Osteoblast (primary cell): ENCODE data around the gene ATN1. TPM values are rescaled to one million over a fixed set of nuclear protein-coding genes. Genes with fewer than 3 reads are reported as not detected.

Experiments used
- DNase-seq: peaks from one replicate; pipeline ENCODE4 v3.0.0; 2011; ENCODE audit warnings: low spot score, mixed read lengths; ENCODE audit not compliant: insufficient read length; ENCODE audit errors: missing footprints
- H2AFZ ChIP-seq: 2 replicates; pipeline ENCODE4 v1.6.0; 2011; ENCODE audit warnings: mild to moderate bottlenecking, low read length
- H3K27ac ChIP-seq: 2 replicates; pipeline ENCODE4 v1.5.1; 2011; ENCODE audit warnings: mild to moderate bottlenecking, low read depth, low read length, moderate library complexity
- H3K27me3 ChIP-seq: 2 replicates; pipeline ENCODE4 v1.6.0; 2012; ENCODE audit warnings: mild to moderate bottlenecking, control low read depth, inconsistent platforms, low read length, moderate library complexity; ENCODE audit not compliant: insufficient read depth
- H3K36me3 ChIP-seq: 2 replicates; pipeline ENCODE4 v1.5.1; 2011; ENCODE audit warnings: mild to moderate bottlenecking, low read length, control low read depth, moderate library complexity; ENCODE audit not compliant: insufficient read depth
- H3K4me1 ChIP-seq: 2 replicates; pipeline ENCODE4 v1.5.1; 2011; ENCODE audit warnings: mild to moderate bottlenecking, low read length, control low read depth, moderate library complexity; ENCODE audit not compliant: insufficient read depth
- H3K4me2 ChIP-seq: 2 replicates; pipeline ENCODE4 v1.6.0; 2011; ENCODE audit warnings: mild to moderate bottlenecking, low read length; ENCODE audit not compliant: insufficient read depth
- H3K4me3 ChIP-seq: fragments of 200-600 bp; sonication (generic); 3 replicates; pipeline ENCODE4 v1.5.1; 2012; ENCODE audit warnings: mild to moderate bottlenecking, low read length, inconsistent platforms; ENCODE audit not compliant: insufficient read depth
- H3K79me2 ChIP-seq: 2 replicates; pipeline ENCODE4 v1.6.0; 2012; ENCODE audit warnings: mild to moderate bottlenecking, low read length, control low read depth, inconsistent platforms; ENCODE audit not compliant: insufficient read depth
- H3K9me3 ChIP-seq: 2 replicates; pipeline ENCODE4 v1.5.1; 2011; ENCODE audit warnings: low read depth, low read length, control low read depth
- H4K20me1 ChIP-seq: 2 replicates; pipeline ENCODE4 v1.6.0; 2012; ENCODE audit warnings: mild to moderate bottlenecking, low read length, control low read depth; ENCODE audit not compliant: insufficient read depth
- total RNA-seq: library from RNA; depleted of rRNA; stranded (reverse); fragments of >200 nt; gene quantifications from 2 replicates; pipeline ENCODE4 v1.2.3, GENCODE V29; 2012
- TF ChIP-seq, protein P1 (sequence below): IDR thresholded peaks from 2 replicates; pipeline ENCODE4 v1.5.1; 2011; ENCODE audit warnings: mild to moderate bottlenecking, low read depth, low read length, moderate library complexity; ENCODE audit errors: extremely low read depth

The ATN1 gene
- total RNA-seq, 1 donor: 14.1 TPM

DNA sequence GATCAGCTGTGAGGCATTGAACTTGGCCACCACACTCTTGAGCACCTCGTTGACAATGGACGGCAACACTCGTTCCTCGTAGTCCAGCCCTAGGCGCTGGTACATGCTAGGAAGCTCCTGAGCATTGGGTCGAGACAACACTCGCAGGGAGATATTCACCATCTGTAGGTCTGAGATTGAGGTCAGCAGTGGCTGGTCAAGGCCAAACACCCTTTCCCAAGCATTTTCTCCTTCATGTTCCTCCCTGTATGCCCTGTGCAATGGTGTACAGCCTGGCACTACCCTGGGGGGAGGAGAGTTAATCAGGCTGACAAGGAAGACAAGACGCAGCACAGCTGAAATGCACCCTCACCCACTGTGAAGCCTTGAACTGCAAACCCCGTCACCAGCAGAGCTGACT lies 40.7 kb downstream of the ATN1 start:
- H3K36me3 ChIP-seq: peaks cover 46% of the 10 kb centered on the region
- peak overlapping the region; percentile 2 for H3K27ac ChIP-seq
- no peaks in the 10 kb centered on the region for H3K27me3 ChIP-seq
- H4K20me1 ChIP-seq: peaks cover 4% of the 10 kb centered on the region
- no peaks in the 10 kb centered on the region for H3K9me3 ChIP-seq
- TF ChIP-seq, protein P1, sequence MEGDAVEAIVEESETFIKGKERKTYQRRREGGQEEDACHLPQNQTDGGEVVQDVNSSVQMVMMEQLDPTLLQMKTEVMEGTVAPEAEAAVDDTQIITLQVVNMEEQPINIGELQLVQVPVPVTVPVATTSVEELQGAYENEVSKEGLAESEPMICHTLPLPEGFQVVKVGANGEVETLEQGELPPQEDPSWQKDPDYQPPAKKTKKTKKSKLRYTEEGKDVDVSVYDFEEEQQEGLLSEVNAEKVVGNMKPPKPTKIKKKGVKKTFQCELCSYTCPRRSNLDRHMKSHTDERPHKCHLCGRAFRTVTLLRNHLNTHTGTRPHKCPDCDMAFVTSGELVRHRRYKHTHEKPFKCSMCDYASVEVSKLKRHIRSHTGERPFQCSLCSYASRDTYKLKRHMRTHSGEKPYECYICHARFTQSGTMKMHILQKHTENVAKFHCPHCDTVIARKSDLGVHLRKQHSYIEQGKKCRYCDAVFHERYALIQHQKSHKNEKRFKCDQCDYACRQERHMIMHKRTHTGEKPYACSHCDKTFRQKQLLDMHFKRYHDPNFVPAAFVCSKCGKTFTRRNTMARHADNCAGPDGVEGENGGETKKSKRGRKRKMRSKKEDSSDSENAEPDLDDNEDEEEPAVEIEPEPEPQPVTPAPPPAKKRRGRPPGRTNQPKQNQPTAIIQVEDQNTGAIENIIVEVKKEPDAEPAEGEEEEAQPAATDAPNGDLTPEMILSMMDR: no peak
- H3K4me3 ChIP-seq: no peak overlapping the region
- peak overlapping the region; percentile 94 for H3K4me2 ChIP-seq
- peaks cover 16% of the 10 kb centered on the region for H3K4me1 ChIP-seq
- peaks cover 59% of the 10 kb centered on the region for H3K79me2 ChIP-seq
- H2AFZ ChIP-seq: no peak overlapping the region
- no peak for DNase-seq

DNA sequence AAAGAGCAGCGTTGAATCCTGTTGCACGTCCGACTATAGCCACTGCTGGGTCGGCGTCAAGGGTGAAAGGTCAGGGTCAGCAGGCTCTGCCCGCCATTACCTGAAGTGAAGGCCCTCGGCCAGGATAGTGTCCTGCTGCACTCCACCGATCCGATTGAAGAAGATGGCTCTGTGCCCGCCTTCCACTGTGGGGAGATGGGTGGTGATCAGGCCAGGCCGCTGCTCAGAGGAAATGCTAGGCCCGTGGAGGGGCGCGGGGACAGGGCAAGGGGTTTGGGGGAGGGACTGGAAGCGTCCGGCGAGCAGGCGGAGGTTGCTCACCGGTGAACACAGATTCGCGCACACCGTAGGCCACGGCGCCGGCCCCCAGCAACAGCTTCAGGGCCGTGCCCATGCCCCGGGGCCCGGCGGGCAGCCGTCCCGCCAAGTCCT lies 42.4 kb downstream of the ATN1 start:
- Histone ChIP-seq H3K4me1 (peaks cover 16% of the 10 kb centered on the region), H3K9me3 (no peaks in the 10 kb centered on the region), H3K4me3 (peak overlapping the region; percentile 100), H2AFZ (peak overlapping the region; percentile 82), H3K27ac (peak overlapping the region; percentile 96), H3K4me2 (peak overlapping the region; percentile 94), H3K36me3 (peaks cover 54% of the 10 kb centered on the region), H3K79me2 (peaks cover 59% of the 10 kb centered on the region), H4K20me1 (peaks cover 4% of the 10 kb centered on the region), H3K27me3 (no peaks in the 10 kb centered on the region)
- no peak for DNase-seq
- TF ChIP-seq, protein P1: no peak

DNA sequence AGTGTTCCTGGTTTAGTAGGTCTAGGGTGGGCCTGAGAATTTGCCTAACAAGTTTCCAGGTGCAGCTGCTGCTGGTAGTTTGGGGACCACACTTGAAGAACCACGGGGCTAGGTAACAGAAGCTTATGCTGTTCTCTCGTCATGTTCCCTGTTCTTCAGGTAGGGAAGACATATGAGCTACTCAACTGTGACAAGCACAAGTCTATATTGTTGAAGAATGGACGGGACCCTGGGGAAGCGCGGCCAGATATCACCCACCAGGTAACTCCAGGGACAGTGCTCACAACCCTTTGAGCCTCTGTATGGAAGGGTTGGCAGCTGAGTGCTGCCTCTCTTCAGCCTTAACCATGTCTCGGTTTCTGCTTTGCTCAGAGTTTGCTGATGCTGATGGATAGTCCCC lies 46.4 kb downstream of the ATN1 start:
- no peak overlapping the region for H2AFZ ChIP-seq
- H3K4me2 ChIP-seq: no peak overlapping the region
- H3K79me2 ChIP-seq: peaks cover 36% of the 10 kb centered on the region
- H3K36me3 ChIP-seq: peaks cover 48% of the 10 kb centered on the region
- no peaks in the 10 kb centered on the region for H4K20me1 ChIP-seq
- H3K4me3 ChIP-seq: no peak overlapping the region
- no peaks in the 10 kb centered on the region for H3K9me3 ChIP-seq
- H3K27ac ChIP-seq: no peak overlapping the region
- H3K27me3 ChIP-seq: no peaks in the 10 kb centered on the region
- TF ChIP-seq, protein P1: no peak
- no peak for DNase-seq
- peaks cover 10% of the 10 kb centered on the region for H3K4me1 ChIP-seq

DNA sequence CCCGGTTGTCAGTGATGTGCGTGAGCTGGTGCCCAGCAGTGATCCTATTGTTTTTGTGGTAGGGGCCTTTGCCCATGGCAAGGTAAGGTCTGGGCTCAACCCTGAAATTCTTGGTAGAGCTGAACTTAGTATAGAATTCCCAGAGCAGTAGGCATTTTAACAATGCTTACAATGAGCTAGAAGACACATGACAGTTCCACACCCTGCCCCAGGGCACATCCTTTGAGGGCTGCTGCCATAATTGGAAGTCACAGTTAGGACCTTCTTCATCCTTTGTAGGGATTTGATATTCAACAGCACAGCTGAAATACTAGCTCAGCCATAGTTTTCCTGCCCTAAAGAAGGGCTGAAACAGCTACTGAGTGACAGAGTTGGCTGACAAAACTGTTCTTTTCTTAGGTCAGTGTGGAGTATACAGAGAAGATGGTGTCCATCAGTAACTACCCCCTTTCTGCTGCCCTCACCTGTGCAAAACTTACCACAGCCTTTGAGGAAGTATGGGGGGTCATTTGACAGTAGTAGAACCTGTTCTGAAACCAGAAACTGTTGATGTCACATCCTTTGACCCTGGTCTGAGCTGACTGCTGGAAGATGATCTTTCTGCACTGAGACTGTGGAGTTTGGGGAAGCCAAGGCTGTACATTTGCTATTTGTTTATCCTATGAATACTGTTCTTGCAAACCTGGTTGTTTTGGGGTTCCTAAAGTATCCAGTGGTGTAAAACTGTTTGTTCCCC lies 47.7 kb downstream of the ATN1 start:
- H3K4me2 ChIP-seq: no peak overlapping the region
- no peaks in the 10 kb centered on the region for H3K9me3 ChIP-seq
- peaks cover 6% of the 10 kb centered on the region for H3K4me1 ChIP-seq
- TF ChIP-seq, protein P1: no peak
- H3K27ac ChIP-seq: no peak overlapping the region
- no peaks in the 10 kb centered on the region for H3K27me3 ChIP-seq
- no peaks in the 10 kb centered on the region for H4K20me1 ChIP-seq
- peaks cover 50% of the 10 kb centered on the region for H3K36me3 ChIP-seq
- no peak for DNase-seq
- no peak overlapping the region for H3K4me3 ChIP-seq
- peaks cover 24% of the 10 kb centered on the region for H3K79me2 ChIP-seq
- no peak overlapping the region for H2AFZ ChIP-seq
